Neural progenitor cell (in vitro differentiated cells): ENCODE data around the gene SIGLEC9. TPM values are rescaled to one million over a fixed set of nuclear protein-coding genes. Genes with fewer than 3 reads are reported as not detected.

Source experiments
- DNase-seq: peaks from one replicate; pipeline ENCODE4 v3.0.0-alpha.2; 2016; ENCODE audit warnings: low spot score
- H2AFZ ChIP-seq: fragments of 200-600 bp; sonication (generic); replicated peaks from 2 replicates; pipeline ENCODE4 v1.6.1; 2016; ENCODE audit warnings: antibody characterized with exemption
- H3F3A ChIP-seq: fragments of 200-600 bp; sonication (generic); 2 replicates; pipeline ENCODE4 v1.6.1; 2016; ENCODE audit warnings: antibody characterized with exemption, low read depth
- H3K27ac ChIP-seq: fragments of 200-600 bp; sonication (generic); 2 replicates; pipeline ENCODE4 v1.5.1; 2016; ENCODE audit warnings: mild to moderate bottlenecking
- H3K27me3 ChIP-seq: fragments of 200-600 bp; sonication (generic); 2 replicates; pipeline ENCODE4 v1.6.1; 2016; ENCODE audit warnings: mild to moderate bottlenecking, moderate library complexity
- H3K36me3 ChIP-seq: fragments of 200-600 bp; sonication (generic); 2 replicates; pipeline ENCODE4 v1.5.1; 2016
- H3K4me1 ChIP-seq: fragments of 200-600 bp; sonication (generic); 2 replicates; pipeline ENCODE4 v1.6.1; 2016; ENCODE audit warnings: mixed run types
- H3K4me2 ChIP-seq: fragments of 200-600 bp; sonication (generic); 2 replicates; pipeline ENCODE4 v1.6.1; 2016
- H3K4me3 ChIP-seq: fragments of 200-600 bp; sonication (generic); 2 replicates; pipeline ENCODE4 v1.5.1; 2016
- H3K79me2 ChIP-seq: fragments of 200-600 bp; sonication (generic); 2 replicates; pipeline ENCODE4 v1.6.1; 2016; ENCODE audit warnings: low read depth
- H3K9ac ChIP-seq: fragments of 200-600 bp; sonication (generic); 2 replicates; pipeline ENCODE4 v1.6.1; 2016
- H3K9me3 ChIP-seq: fragments of 200-600 bp; sonication (generic); 2 replicates; pipeline ENCODE4 v1.5.1; 2016; ENCODE audit warnings: low read depth
- H4K20me1 ChIP-seq: fragments of 200-600 bp; sonication (generic); 2 replicates; pipeline ENCODE4 v1.6.1; 2016; ENCODE audit warnings: low read depth
- H3K27ac Mint-ChIP-seq: 3 replicates; pipeline ENCODE4 v1.8.0; 2021; ENCODE audit warnings: mixed read lengths
- H3K27me3 Mint-ChIP-seq: 2 replicates; pipeline ENCODE4 v1.8.0; 2022; ENCODE audit warnings: low read depth, mild to moderate bottlenecking, inconsistent platforms, moderate library complexity, mixed read lengths; ENCODE audit not compliant: insufficient read depth
- H3K36me3 Mint-ChIP-seq: 3 replicates; pipeline ENCODE4 v1.8.0; 2021; ENCODE audit warnings: mixed read lengths
- H3K4me1 Mint-ChIP-seq: 3 replicates; pipeline ENCODE4 v1.8.0; 2021; ENCODE audit warnings: mixed read lengths
- H3K4me3 Mint-ChIP-seq: 3 replicates; pipeline ENCODE4 v1.8.0; 2021; ENCODE audit warnings: mild to moderate bottlenecking, moderate library complexity, mixed read lengths
- H3K9me3 Mint-ChIP-seq: 3 replicates; pipeline ENCODE4 v1.8.0; 2020; ENCODE audit warnings: mixed read lengths
- EZH2 ChIP-seq: fragments of 200-600 bp; sonication (generic); IDR thresholded peaks from 2 replicates; pipeline ENCODE4 v1.6.1; 2017; ENCODE audit warnings: antibody characterized with exemption, mild to moderate bottlenecking, moderate library complexity
- EZH2phosphoT487 ChIP-seq: fragments of 200-600 bp; sonication (generic); IDR thresholded peaks from 2 replicates; pipeline ENCODE4 v1.6.1; 2017; ENCODE audit warnings: antibody characterized with exemption
- total RNA-seq: library from RNA; depleted of rRNA; stranded (reverse); fragments of >200 nt; gene quantifications from 2 replicates; pipeline ENCODE4 v1.2.3, GENCODE V29; 2015; ENCODE audit warnings: low replicate concordance
- TF ChIP-seq, protein P1 (sequence below): fragments of 200-600 bp; sonication (generic); IDR thresholded peaks from 2 replicates; pipeline ENCODE4 v1.5.1; 2017; ENCODE audit warnings: antibody characterized with exemption, mild to moderate bottlenecking

The SIGLEC9 gene
- total RNA-seq, 1 donor from 2014 or later = not detected

DNA sequence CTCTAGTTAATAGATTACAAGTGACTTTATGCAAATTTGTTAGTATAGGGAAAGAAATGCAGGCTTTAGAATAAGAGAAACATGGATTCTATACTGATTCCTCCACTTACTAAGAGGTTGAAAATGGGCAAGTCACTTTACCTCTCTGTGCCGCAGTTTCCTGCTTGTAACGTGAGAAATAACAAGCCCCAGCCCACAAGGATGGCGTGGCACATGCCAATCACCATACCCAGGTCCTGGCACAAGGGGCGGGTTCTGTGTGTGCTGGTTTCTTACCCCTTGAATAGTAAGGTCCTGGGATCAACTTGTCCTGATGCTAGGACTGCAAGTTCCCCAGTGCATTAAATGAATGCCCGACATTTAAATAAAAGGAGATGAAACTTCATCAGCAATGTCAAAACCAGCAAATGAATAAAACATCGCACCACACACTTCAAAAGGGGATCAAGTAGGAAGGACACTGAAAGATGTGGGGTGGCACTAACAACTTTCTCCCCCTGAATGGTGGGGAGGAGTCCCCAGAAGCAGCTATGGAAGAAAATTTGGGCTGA is 7.9 kb upstream of the SIGLEC9 start:
- no peak overlapping the region for H3K27ac ChIP-seq
- H3K4me1 Mint-ChIP-seq = no peaks in the 10 kb centered on the region
- no peaks in the 10 kb centered on the region for H3K9me3 ChIP-seq
- no peaks in the 10 kb centered on the region for H3K79me2 ChIP-seq
- peaks cover 10% of the 10 kb centered on the region for H3K27me3 Mint-ChIP-seq
- no peaks in the 10 kb centered on the region for H3K9me3 Mint-ChIP-seq
- TF ChIP-seq, protein P1, sequence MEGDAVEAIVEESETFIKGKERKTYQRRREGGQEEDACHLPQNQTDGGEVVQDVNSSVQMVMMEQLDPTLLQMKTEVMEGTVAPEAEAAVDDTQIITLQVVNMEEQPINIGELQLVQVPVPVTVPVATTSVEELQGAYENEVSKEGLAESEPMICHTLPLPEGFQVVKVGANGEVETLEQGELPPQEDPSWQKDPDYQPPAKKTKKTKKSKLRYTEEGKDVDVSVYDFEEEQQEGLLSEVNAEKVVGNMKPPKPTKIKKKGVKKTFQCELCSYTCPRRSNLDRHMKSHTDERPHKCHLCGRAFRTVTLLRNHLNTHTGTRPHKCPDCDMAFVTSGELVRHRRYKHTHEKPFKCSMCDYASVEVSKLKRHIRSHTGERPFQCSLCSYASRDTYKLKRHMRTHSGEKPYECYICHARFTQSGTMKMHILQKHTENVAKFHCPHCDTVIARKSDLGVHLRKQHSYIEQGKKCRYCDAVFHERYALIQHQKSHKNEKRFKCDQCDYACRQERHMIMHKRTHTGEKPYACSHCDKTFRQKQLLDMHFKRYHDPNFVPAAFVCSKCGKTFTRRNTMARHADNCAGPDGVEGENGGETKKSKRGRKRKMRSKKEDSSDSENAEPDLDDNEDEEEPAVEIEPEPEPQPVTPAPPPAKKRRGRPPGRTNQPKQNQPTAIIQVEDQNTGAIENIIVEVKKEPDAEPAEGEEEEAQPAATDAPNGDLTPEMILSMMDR = no peak
- no peak for TF ChIP-seq EZH2phosphoT487
- no peak for TF ChIP-seq EZH2
- H3F3A ChIP-seq = no peaks in the 10 kb centered on the region
- H3K27ac Mint-ChIP-seq = no peak overlapping the region
- no peak overlapping the region for H3K9ac ChIP-seq
- H3K4me3 Mint-ChIP-seq = no peak overlapping the region
- no peaks in the 10 kb centered on the region for H4K20me1 ChIP-seq
- H3K4me2 ChIP-seq = no peak overlapping the region
- no peak overlapping the region for H3K4me3 ChIP-seq
- no peaks in the 10 kb centered on the region for H3K36me3 ChIP-seq
- no peaks in the 10 kb centered on the region for H3K4me1 ChIP-seq
- no peaks in the 10 kb centered on the region for H3K36me3 Mint-ChIP-seq
- no peak for DNase-seq
- no peak overlapping the region for H2AFZ ChIP-seq
- H3K27me3 ChIP-seq = peaks cover 49% of the 10 kb centered on the region

DNA sequence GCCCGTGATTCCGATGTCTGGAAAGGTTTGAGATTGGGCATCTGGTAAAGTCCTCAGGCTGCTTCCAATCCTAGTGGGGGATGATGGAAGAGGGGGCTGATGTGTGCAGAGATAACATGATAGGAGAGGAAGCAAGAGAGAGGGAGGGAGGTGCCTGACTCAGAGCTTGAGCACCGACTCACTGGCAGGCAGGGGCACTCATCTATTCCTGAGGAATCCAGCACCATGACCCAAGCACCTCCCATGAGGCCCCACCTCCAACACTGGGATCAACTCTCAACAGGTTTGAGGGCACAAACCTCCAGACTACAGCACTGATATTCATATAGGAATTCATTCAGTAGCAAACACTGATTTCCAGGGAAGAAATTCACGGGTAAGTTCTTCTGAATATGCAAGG is 5.6 kb upstream of the SIGLEC9 start:
- H3K27me3 Mint-ChIP-seq = peaks cover 16% of the 10 kb centered on the region
- DNase-seq = no peak
- no peaks in the 10 kb centered on the region for H3K4me1 ChIP-seq
- H3K27me3 ChIP-seq = peaks cover 27% of the 10 kb centered on the region
- no peaks in the 10 kb centered on the region for H3K36me3 Mint-ChIP-seq
- no peak overlapping the region for H3K4me3 Mint-ChIP-seq
- no peaks in the 10 kb centered on the region for H3K79me2 ChIP-seq
- H3K9ac ChIP-seq = no peak overlapping the region
- H3K27ac ChIP-seq = no peak overlapping the region
- H3K27ac Mint-ChIP-seq = no peak overlapping the region
- no peaks in the 10 kb centered on the region for H3F3A ChIP-seq
- H3K4me3 ChIP-seq = no peak overlapping the region
- H3K9me3 Mint-ChIP-seq = no peaks in the 10 kb centered on the region
- H2AFZ ChIP-seq = peak overlapping the region; percentile 63
- H3K4me2 ChIP-seq = no peak overlapping the region
- TF ChIP-seq EZH2 (no peak), EZH2phosphoT487 (no peak)
- TF ChIP-seq, protein P1 = no peak
- no peaks in the 10 kb centered on the region for H4K20me1 ChIP-seq
- H3K36me3 ChIP-seq = no peaks in the 10 kb centered on the region
- no peaks in the 10 kb centered on the region for H3K9me3 ChIP-seq
- H3K4me1 Mint-ChIP-seq = no peaks in the 10 kb centered on the region

DNA sequence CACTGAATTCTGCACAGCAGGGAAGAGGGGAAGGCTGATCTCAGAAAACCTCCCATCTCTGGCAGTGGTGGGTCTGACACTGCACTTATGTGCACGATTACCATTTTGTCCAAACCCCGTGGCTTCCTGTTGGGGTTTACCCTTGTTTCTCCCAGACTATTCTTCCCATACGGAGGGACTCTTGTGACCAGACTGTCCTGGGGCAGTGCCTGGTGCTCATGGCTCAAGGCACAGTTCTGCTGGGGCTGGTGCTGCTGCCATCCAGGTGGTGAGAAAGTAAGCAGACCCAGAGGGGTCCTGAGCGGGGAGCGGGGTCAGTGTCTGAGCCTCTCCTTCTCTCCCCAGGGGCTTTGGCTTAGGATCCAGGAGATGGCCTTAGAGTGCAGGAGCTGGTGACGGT is 5.1 kb upstream of the SIGLEC9 start:
- H3F3A ChIP-seq = no peaks in the 10 kb centered on the region
- no peaks in the 10 kb centered on the region for H3K79me2 ChIP-seq
- no peak overlapping the region for H3K27ac ChIP-seq
- no peak for DNase-seq
- H3K4me3 ChIP-seq = no peak overlapping the region
- Mint-ChIP-seq H3K4me3 (no peak overlapping the region), H3K9me3 (no peaks in the 10 kb centered on the region), H3K27ac (no peak overlapping the region), H3K27me3 (peaks cover 16% of the 10 kb centered on the region), H3K4me1 (no peaks in the 10 kb centered on the region), H3K36me3 (no peaks in the 10 kb centered on the region)
- no peak overlapping the region for H3K4me2 ChIP-seq
- H3K9ac ChIP-seq = no peak overlapping the region
- no peaks in the 10 kb centered on the region for H3K4me1 ChIP-seq
- H3K27me3 ChIP-seq = peaks cover 21% of the 10 kb centered on the region
- H4K20me1 ChIP-seq = no peaks in the 10 kb centered on the region
- no peaks in the 10 kb centered on the region for H3K9me3 ChIP-seq
- H2AFZ ChIP-seq = peak overlapping the region; percentile 63
- H3K36me3 ChIP-seq = no peaks in the 10 kb centered on the region
- TF ChIP-seq, protein P1 = no peak
- TF ChIP-seq EZH2phosphoT487 (no peak), EZH2 (no peak)
